ENCODE measurements around the gene C15orf40. TPM values are rescaled to one million over a fixed set of nuclear protein-coding genes. Genes with fewer than 3 reads are reported as not detected.
A peak's percentile ranks its signal among the peaks of the same experiment; 100 is the strongest.
"Not testable (repeated sequence)": the region's sequence is repeated elsewhere in the genome, so short reads cannot be mapped to it uniquely, and the experiment has no call there.

C15orf40 gene
- total RNA-seq, 2 experiments from 2014 or later, result 25.6 to 30.2 TPM

DNA sequence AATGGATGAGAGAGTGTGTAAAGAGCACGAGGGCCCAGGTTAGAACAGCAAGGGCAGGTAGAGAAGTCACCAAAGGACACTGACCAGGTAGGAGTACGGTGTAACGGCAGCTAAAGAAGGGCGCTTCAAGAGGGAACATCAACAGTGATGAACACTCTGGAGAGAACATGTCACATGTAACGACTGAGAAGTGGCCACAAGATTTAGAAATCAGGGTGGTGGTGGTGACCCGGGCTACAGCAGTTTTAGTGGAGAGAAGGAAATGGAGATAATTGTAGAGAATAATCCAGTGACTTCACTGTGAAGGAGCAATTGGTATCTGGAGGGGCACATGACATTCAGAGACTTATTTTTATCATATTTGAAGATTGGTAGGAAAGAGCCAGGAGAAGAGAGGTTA is 1.2 kb upstream of the C15orf40 start:
- POLR2A ChIA-PET, result interaction anchor here (0.7 to 1.8 kb wide), 7 partner anchors 8 to 204 kb away, joined by 3 to 8 read pairs (median 4); partner anchors contain the start of genes BTBD1 and RAMAC
- Mint-ChIP-seq H3K36me3 (ENCODE audit: low read depth) (peaks cover 50% of the 10 kb centered on the region), H3K27ac (peak overlapping the region; percentile 90), H3K4me1 (ENCODE audit: low read depth) (peaks cover 53% of the 10 kb centered on the region), H3K4me3 (peak overlapping the region; percentile 94), H3K27me3 (no peaks in the 10 kb centered on the region), H3K9me3 (peaks cover 6% of the 10 kb centered on the region)
- intact Hi-C loops (cut with micrococcal nuclease), result loop anchor here (5.0 to 10.0 kb wide), 2 partner anchors 195 to 478 kb away; partner anchors contain the start of gene HDGFL3
- no peak for DNase-seq
- no peak for ATAC-seq
- CTCF ChIA-PET, result interaction anchor here (0.9 to 2.9 kb wide), 6 partner anchors 12 to 368 kb away, joined by 3 to 10 read pairs (median 4); no protein-coding TSS in a partner anchor
- TF ChIP-seq, protein P1, sequence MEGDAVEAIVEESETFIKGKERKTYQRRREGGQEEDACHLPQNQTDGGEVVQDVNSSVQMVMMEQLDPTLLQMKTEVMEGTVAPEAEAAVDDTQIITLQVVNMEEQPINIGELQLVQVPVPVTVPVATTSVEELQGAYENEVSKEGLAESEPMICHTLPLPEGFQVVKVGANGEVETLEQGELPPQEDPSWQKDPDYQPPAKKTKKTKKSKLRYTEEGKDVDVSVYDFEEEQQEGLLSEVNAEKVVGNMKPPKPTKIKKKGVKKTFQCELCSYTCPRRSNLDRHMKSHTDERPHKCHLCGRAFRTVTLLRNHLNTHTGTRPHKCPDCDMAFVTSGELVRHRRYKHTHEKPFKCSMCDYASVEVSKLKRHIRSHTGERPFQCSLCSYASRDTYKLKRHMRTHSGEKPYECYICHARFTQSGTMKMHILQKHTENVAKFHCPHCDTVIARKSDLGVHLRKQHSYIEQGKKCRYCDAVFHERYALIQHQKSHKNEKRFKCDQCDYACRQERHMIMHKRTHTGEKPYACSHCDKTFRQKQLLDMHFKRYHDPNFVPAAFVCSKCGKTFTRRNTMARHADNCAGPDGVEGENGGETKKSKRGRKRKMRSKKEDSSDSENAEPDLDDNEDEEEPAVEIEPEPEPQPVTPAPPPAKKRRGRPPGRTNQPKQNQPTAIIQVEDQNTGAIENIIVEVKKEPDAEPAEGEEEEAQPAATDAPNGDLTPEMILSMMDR (IDR thresholded peaks at IDR 0.05), result no peak

DNA sequence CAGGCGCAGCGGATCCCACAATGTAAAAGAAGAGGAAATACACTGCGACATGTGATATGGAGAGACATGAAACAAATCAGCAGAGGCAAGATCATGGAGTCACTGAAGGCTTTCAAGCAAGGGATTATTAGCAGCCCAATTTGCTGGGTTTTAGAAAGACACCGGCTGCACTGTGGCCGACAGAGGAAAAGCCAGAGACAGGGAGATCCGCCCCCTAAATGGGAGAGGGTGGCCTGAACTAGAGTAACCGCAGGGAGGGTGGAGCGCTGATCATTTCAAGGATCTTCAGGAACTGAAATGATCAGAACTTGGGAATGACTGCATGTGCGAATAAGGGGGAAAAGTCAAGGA is 612 bp upstream of the C15orf40 start:
- no peak for DNase-seq
- no peak for ATAC-seq
- POLR2A ChIA-PET, result interaction anchor here (0.6 to 1.8 kb wide), 8 partner anchors 9 to 203 kb away, joined by 3 to 8 read pairs (median 4); partner anchors contain the start of genes BTBD1 and RAMAC
- Mint-ChIP-seq H3K4me3 (peak overlapping the region; percentile 94), H3K27ac (peak overlapping the region; percentile 90), H3K27me3 (no peaks in the 10 kb centered on the region), H3K36me3 (ENCODE audit: low read depth) (peaks cover 48% of the 10 kb centered on the region), H3K9me3 (peaks cover 6% of the 10 kb centered on the region), H3K4me1 (ENCODE audit: low read depth) (peaks cover 52% of the 10 kb centered on the region)
- TF ChIP-seq, protein P1 (IDR thresholded peaks at IDR 0.05), result no peak
- CTCF ChIA-PET, result interaction anchor here (1.1 to 2.9 kb wide), 16 partner anchors 8 to 369 kb away, joined by 3 to 25 read pairs (median 5); partner anchors contain the start of gene RAMAC
- intact Hi-C loops (cut with micrococcal nuclease), result loop anchor here (5.0 to 10.0 kb wide), 2 partner anchors 195 to 477 kb away; partner anchors contain the start of gene HDGFL3

DNA sequence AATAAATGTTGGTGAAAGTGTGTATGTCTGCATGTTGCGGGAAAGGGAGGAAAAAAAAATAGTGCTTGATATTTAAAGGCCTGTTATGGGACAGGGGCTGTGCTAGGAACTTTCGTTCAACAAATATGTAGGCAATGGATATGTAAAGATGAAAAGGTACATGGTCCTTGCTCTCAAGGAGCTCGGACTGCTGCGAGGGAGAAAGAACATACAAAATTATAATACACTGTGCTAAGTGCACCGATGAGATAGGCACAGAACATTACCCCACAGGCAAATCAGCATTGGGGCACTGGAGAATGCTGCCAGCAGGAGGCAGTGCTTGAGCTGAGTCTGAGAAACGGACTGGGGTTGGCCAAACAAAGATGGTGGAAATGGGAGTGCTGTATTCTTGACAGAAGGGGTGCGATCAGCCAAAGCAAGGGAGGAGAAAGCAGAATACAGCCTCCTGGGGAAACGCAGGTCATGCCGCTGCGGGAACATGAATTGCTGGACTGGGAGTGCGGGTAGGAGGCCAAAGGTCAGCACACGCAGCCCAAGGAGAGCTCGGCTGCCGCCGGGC is 649 bp downstream of the C15orf40 start:
- ATAC-seq, result peak; percentile 68
- intact Hi-C loops (cut with micrococcal nuclease), result loop anchor here (1.0 to 10.0 kb wide), 3 partner anchors 57 to 476 kb away; partner anchors contain the start of genes BTBD1 and HDGFL3
- peak overlapping the region; percentile 90 for H3K27ac Mint-ChIP-seq
- peaks cover 48% of the 10 kb centered on the region for H3K4me1 Mint-ChIP-seq (ENCODE audit: low read depth)
- H3K4me3 Mint-ChIP-seq, result peak overlapping the region; percentile 94
- TF ChIP-seq, protein P1 (IDR thresholded peaks at IDR 0.05), result peak; percentile 90
- peak; percentile 92 for DNase-seq
- ChIA-PET CTCF (interaction anchor here (0.6 to 2.9 kb wide), 26 partner anchors 9 to 370 kb away, joined by 3 to 25 read pairs (median 4); partner anchors contain the start of gene RAMAC), POLR2A (interaction anchor here (0.5 to 2.0 kb wide), 7 partner anchors 8 to 477 kb away, joined by 3 to 7 read pairs (median 3); no protein-coding TSS in a partner anchor)
- peaks cover 44% of the 10 kb centered on the region for H3K36me3 Mint-ChIP-seq (ENCODE audit: low read depth)
- no peaks in the 10 kb centered on the region for H3K27me3 Mint-ChIP-seq
- H3K9me3 Mint-ChIP-seq, result peaks cover 6% of the 10 kb centered on the region

DNA sequence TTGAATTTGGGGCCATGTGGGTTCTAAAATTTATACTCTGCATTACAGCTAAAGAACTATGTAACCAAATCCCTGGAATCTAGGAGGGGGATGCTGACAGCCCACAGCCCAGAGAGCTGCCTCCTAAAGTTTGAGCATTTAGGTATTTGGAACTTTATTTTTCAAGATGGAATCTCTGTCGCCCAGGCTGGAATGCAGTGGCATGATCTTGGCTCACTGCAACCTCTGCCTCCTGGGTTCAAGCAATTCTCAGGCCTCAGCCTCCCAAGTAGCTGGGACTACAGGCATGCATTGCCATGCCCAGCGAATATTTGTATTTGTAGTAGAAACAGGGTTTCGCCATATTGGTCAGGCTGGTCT is 10.8 kb downstream of the C15orf40 start:
- not testable (repeated sequence) for DNase-seq; H3K9me3 Mint-ChIP-seq; H3K36me3 Mint-ChIP-seq (ENCODE audit: low read depth); H3K4me3 Mint-ChIP-seq; H3K4me1 Mint-ChIP-seq (ENCODE audit: low read depth); H3K27me3 Mint-ChIP-seq; H3K27ac Mint-ChIP-seq
- ATAC-seq, result peak; percentile 12
- TF ChIP-seq, protein P1 (IDR thresholded peaks at IDR 0.05), result peak; percentile 36
- intact Hi-C loops (cut with micrococcal nuclease), result loop anchor here (5.0 kb wide), 1 partner anchor 153 kb away; no protein-coding TSS in a partner anchor
- ChIA-PET POLR2A (interaction anchor here (1.5 to 2.1 kb wide), 3 partner anchors 15 to 461 kb away, joined by 3 to 5 read pairs (median 5); partner anchors contain the start of genes RAMAC and RPS17), CTCF (interaction anchor here (0.7 to 3.6 kb wide), 25 partner anchors 8 to 472 kb away, joined by 3 to 43 read pairs (median 4); partner anchors contain the start of genes C15orf40 and RAMAC)
